DOHH2 (cell line): ENCODE results near the gene RAPGEF5.

Source experiments
- H3F3A ChIP-seq: fragments of 200-600 bp; sonication (generic), shearing (Covaris generic); 2 replicates; pipeline ENCODE4 v1.6.0; 2016; ENCODE audit warnings: antibody characterized with exemption, mild to moderate bottlenecking; ENCODE audit not compliant: control insufficient read depth, insufficient read depth
- H3K27ac ChIP-seq: fragments of 200-600 bp; sonication (generic); 2 replicates; pipeline ENCODE4 v1.5.1; 2014; ENCODE audit warnings: low read depth, mild to moderate bottlenecking, low read length, moderate library complexity
- H3K27me3 ChIP-seq: fragments of 200-600 bp; sonication (generic); 2 replicates; pipeline ENCODE4 v1.6.1; 2014; ENCODE audit warnings: mild to moderate bottlenecking, low read length, mixed read lengths; ENCODE audit not compliant: control insufficient read depth
- H3K36me3 ChIP-seq: fragments of 200-600 bp; sonication (generic); 2 replicates; pipeline ENCODE4 v1.6.1; 2014; ENCODE audit warnings: mild to moderate bottlenecking, low read length, moderate library complexity, mixed read lengths; ENCODE audit not compliant: control insufficient read depth
- H3K4me1 ChIP-seq: fragments of 200-600 bp; sonication (generic); 2 replicates; pipeline ENCODE4 v1.6.1; 2014; ENCODE audit warnings: mild to moderate bottlenecking, low read length, mixed read lengths; ENCODE audit not compliant: control insufficient read depth
- H3K4me2 ChIP-seq: fragments of 200-600 bp; sonication (generic); 2 replicates; pipeline ENCODE4 v1.6.0; 2014; ENCODE audit warnings: mild to moderate bottlenecking, low read length, moderate library complexity
- H3K4me3 ChIP-seq: fragments of 200-600 bp; sonication (generic); 2 replicates; pipeline ENCODE4 v1.5.1; 2014; ENCODE audit warnings: mild to moderate bottlenecking, low read length, mixed read lengths
- H3K79me2 ChIP-seq: fragments of 200-600 bp; sonication (generic); 2 replicates; pipeline ENCODE4 v1.6.1; 2014; ENCODE audit warnings: mild to moderate bottlenecking, low read length, mixed read lengths; ENCODE audit not compliant: control insufficient read depth
- H3K9me2 ChIP-seq: fragments of 200-600 bp; sonication (generic); replicated peaks from 2 replicates; pipeline ENCODE4 v1.6.1; 2014; ENCODE audit warnings: mild to moderate bottlenecking, low read length, mixed read lengths; ENCODE audit not compliant: control insufficient read depth
- H3K9me3 ChIP-seq: fragments of 200-600 bp; sonication (generic); 2 replicates; pipeline ENCODE4 v1.6.1; 2014; ENCODE audit warnings: antibody characterized with exemption, low read length, mixed read lengths; ENCODE audit not compliant: control insufficient read depth, insufficient read depth
- H4K20me1 ChIP-seq: fragments of 200-600 bp; sonication (generic); 2 replicates; pipeline ENCODE4 v1.6.0; 2014; ENCODE audit warnings: low read depth, mild to moderate bottlenecking, antibody characterized with exemption, low read length, moderate library complexity; ENCODE audit not compliant: control insufficient read depth, insufficient read depth
- CTCF ChIP-seq: fragments of 200-600 bp; sonication (generic); IDR thresholded peaks from one replicate; pipeline ENCODE4 v1.5.1; 2014; ENCODE audit warnings: antibody characterized with exemption, mild to moderate bottlenecking, low read depth, low read length; ENCODE audit not compliant: poor library complexity, severe bottlenecking
- EZH2phosphoT487 ChIP-seq: fragments of 200-600 bp; sonication (generic); IDR thresholded peaks from 2 replicates; pipeline ENCODE4 v1.6.1; 2017; ENCODE audit warnings: borderline replicate concordance, mild to moderate bottlenecking, antibody characterized with exemption, low read length, moderate library complexity, mixed read lengths

The RAPGEF5 gene

GRCh38 chr7:22400150-22400814, 43.3 kb upstream of the RAPGEF5 start:
- no peaks in the 10 kb centered on the region for H3K9me2 ChIP-seq
- H3K4me3 ChIP-seq: no peak overlapping the region
- H3K27me3 ChIP-seq: no peaks in the 10 kb centered on the region
- H3K27ac ChIP-seq: peak overlapping the region; percentile 95
- H3K9me3 ChIP-seq: no peaks in the 10 kb centered on the region; the same call in 1 of the 2 replicates
- H4K20me1 ChIP-seq: no peaks in the 10 kb centered on the region
- H3F3A ChIP-seq: peaks cover 30% of the 10 kb centered on the region
- H3K79me2 ChIP-seq: peaks cover 4% of the 10 kb centered on the region; the same call in 1 of the 2 replicates
- peaks cover 21% of the 10 kb centered on the region; the same call in 1 of the 2 replicates for H3K36me3 ChIP-seq
- peaks cover 89% of the 10 kb centered on the region for H3K4me1 ChIP-seq
- H3K4me2 ChIP-seq: peak overlapping the region; percentile 70; the same call in 1 of the 2 replicates
- no peak for TF ChIP-seq EZH2phosphoT487
- TF ChIP-seq CTCF: no peak

- peaks cover 16% of the 10 kb centered on the region; the same call in 1 of the 2 replicates for H3K36me3 ChIP-seq
- H3K79me2 ChIP-seq: peaks cover 4% of the 10 kb centered on the region; the same call in 1 of the 2 replicates
- H3F3A ChIP-seq: peaks cover 30% of the 10 kb centered on the region
- H3K9me3 ChIP-seq: no peaks in the 10 kb centered on the region
- H3K27ac ChIP-seq: no peak overlapping the region
- H4K20me1 ChIP-seq: no peaks in the 10 kb centered on the region
- peaks cover 88% of the 10 kb centered on the region for H3K4me1 ChIP-seq
- TF ChIP-seq EZH2phosphoT487 (no peak), CTCF (no peak)
- H3K4me3 ChIP-seq: no peak overlapping the region
- H3K9me2 ChIP-seq: no peaks in the 10 kb centered on the region
- no peak overlapping the region for H3K4me2 ChIP-seq
- H3K27me3 ChIP-seq: no peaks in the 10 kb centered on the region
Observed at GRCh38 chr7:22399546-22399945, 42.6 kb upstream of the RAPGEF5 start.

GRCh38 chr7:22399091-22399490, 42.1 kb upstream of the RAPGEF5 start:
- Histone ChIP-seq H3K9me2 (no peaks in the 10 kb centered on the region), H3K4me2 (no peak overlapping the region)

More at GRCh38 chr7:22399091-22399490, 42.1 kb upstream of the RAPGEF5 start:
- Histone ChIP-seq H3K27ac (no peak overlapping the region), H3F3A (peaks cover 30% of the 10 kb centered on the region), H3K36me3 (peaks cover 12% of the 10 kb centered on the region; the same call in 1 of the 2 replicates), H4K20me1 (no peaks in the 10 kb centered on the region), H3K79me2 (peaks cover 4% of the 10 kb centered on the region; the same call in 1 of the 2 replicates), H3K4me1 (peaks cover 88% of the 10 kb centered on the region), H3K27me3 (no peaks in the 10 kb centered on the region), H3K4me3 (no peak overlapping the region), H3K9me3 (no peaks in the 10 kb centered on the region)
- TF ChIP-seq EZH2phosphoT487 (no peak), CTCF (no peak)
